ENCODE data around the gene IL21. TPM values are rescaled to one million over a fixed set of nuclear protein-coding genes. Genes with fewer than 3 reads are reported as not detected.

The IL21 gene
- total and polyA plus RNA-seq, 11 donors, result not detected

DNA sequence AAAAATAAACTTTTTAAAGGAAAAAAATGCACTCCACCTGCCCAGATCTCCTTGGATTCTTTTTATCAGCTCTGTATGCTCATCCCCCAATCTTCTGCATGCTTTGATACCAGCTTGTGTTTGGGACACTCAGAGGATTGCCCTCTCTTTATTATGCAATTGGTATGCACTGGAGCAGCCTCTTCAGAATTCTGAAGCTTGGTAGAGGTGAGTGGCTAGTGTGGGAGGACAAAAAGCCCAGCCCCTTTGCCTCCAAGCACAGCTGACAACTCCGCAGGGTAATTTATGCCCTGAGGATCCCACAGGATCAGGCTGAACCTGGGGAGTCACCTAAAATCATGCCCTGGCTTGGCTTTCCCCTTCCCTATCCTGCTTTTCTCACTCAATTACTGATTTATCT, 16.7 kb downstream of the IL21 start:
- Histone ChIP-seq H3K27ac (no peak overlapping the region), H3K4me3 (no peak overlapping the region), H3K36me3 (no peaks in the 10 kb centered on the region), H3K4me1 (no peaks in the 10 kb centered on the region), H3K27me3 (peaks cover 0 to 25% (median 0%) of the 10 kb centered on the region in 9 donors), H3K9me3 (no peaks in the 10 kb centered on the region)
- intact Hi-C loops (cut with DNase I), result loop anchor here (5.0 to 10.0 kb wide), 6 partner anchors 111 to 331 kb away; partner anchors contain the start of gene NUDT6 (in 4 of the 10)
- DNase-seq, result no peak
- TF ChIP-seq, protein P1, sequence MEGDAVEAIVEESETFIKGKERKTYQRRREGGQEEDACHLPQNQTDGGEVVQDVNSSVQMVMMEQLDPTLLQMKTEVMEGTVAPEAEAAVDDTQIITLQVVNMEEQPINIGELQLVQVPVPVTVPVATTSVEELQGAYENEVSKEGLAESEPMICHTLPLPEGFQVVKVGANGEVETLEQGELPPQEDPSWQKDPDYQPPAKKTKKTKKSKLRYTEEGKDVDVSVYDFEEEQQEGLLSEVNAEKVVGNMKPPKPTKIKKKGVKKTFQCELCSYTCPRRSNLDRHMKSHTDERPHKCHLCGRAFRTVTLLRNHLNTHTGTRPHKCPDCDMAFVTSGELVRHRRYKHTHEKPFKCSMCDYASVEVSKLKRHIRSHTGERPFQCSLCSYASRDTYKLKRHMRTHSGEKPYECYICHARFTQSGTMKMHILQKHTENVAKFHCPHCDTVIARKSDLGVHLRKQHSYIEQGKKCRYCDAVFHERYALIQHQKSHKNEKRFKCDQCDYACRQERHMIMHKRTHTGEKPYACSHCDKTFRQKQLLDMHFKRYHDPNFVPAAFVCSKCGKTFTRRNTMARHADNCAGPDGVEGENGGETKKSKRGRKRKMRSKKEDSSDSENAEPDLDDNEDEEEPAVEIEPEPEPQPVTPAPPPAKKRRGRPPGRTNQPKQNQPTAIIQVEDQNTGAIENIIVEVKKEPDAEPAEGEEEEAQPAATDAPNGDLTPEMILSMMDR (IDR thresholded peaks at IDR 0.05), result no peak
- no peak for TF ChIP-seq POLR2A (IDR thresholded peaks at IDR 0.05)
- WGBS, 4 donors, result 73 to 98% (median 86%) methylated on average over 1 of the region's 1 CpG
- ATAC-seq, result no peak

GRCh38 chr4:122603156-122603574, 17.7 kb downstream of the IL21 start:
- intact Hi-C loops (cut with DNase I), result loop anchor here (2.0 to 10.0 kb wide), 8 partner anchors 112 to 332 kb away; partner anchors contain the start of gene NUDT6 (in 4 of the 10)
- WGBS, 4 donors, result 79 to 87% (median 84%) methylated on average over 7 to 8 of the region's 8 CpGs
- ATAC-seq, result no peak

GRCh38 chr4:122602277-122603142, 18.4 kb downstream of the IL21 start:
- 31 to 35% (median 34%) methylated on average over 13 of the region's 13 CpGs for WGBS, 4 donors
- Histone ChIP-seq H3K27ac (no peak overlapping the region), H3K27me3 (peaks cover 0 to 28% (median 0%) of the 10 kb centered on the region in 9 donors), H3K36me3 (no peaks in the 10 kb centered on the region), H3K9me3 (no peaks in the 10 kb centered on the region), H3K4me3 (no peak overlapping the region), H3K4me1 (no peaks in the 10 kb centered on the region)
- intact Hi-C loops (cut with DNase I), result loop anchor here (2.0 to 10.0 kb wide), 8 partner anchors 112 to 332 kb away; partner anchors contain the start of gene NUDT6 (in 4 of the 10)
- ATAC-seq (peak in 3 of 4 donors; percentile 47 to 81 (median 63)), DNase-seq (no peak)
- TF ChIP-seq POLR2A (IDR thresholded peaks at IDR 0.05), result no peak
- TF ChIP-seq, protein P1 (IDR thresholded peaks at IDR 0.05), result peak in 11 of 12 donors; percentile 17 to 55 (median 41)

More at GRCh38 chr4:122603156-122603574, 17.7 kb downstream of the IL21 start:
- no peak overlapping the region for H3K27ac ChIP-seq
- H3K27me3 ChIP-seq, result peaks cover 0 to 28% (median 0%) of the 10 kb centered on the region in 9 donors
- H3K9me3 ChIP-seq, result no peaks in the 10 kb centered on the region
- H3K4me1 ChIP-seq, result no peaks in the 10 kb centered on the region
- DNase-seq, result no peak
- H3K4me3 ChIP-seq, result no peak overlapping the region
- TF ChIP-seq POLR2A (IDR thresholded peaks at IDR 0.05), result no peak
- TF ChIP-seq, protein P1 (IDR thresholded peaks at IDR 0.05), result no peak
- H3K36me3 ChIP-seq, result no peaks in the 10 kb centered on the region

DNA sequence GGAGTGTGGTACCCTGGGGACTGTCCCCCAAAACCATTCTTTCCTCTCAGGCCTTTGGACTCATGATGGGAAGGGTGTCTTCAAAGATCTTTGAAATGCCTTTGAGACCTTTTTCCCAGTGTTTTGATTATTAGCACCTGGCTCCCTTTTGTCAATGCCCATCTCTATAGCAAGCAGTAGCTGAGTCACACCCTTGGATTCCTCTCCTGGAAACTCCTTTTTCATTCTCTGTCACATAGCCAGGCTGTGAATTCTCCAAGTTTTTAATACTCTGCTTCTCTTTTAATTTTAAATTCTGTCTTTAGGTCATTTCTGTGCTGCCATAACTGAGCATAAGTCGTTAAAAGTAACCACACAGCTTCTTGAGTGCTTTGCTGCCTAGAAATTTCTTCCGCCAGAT, 29.7 kb downstream of the IL21 start:
- WGBS, 4 donors, result 78 to 87% (median 85%) methylated on average over 2 of the region's 2 CpGs
- TF ChIP-seq POLR2A (IDR thresholded peaks at IDR 0.05), result no peak
- TF ChIP-seq, protein P1 (IDR thresholded peaks at IDR 0.05), result no peak
- H3K27ac ChIP-seq, result no peak overlapping the region
- DNase-seq (no peak), ATAC-seq (no peak)
- H3K36me3 ChIP-seq, result no peaks in the 10 kb centered on the region
- H3K27me3 ChIP-seq, result peaks cover 0 to 3% (median 0%) of the 10 kb centered on the region in 9 donors
- H3K4me3 ChIP-seq, result no peak overlapping the region
- intact Hi-C loops (cut with DNase I), result no loop called here
- H3K9me3 ChIP-seq, result no peaks in the 10 kb centered on the region
- peaks cover 0 to 6% (median 0%) of the 10 kb centered on the region in 12 donors for H3K4me1 ChIP-seq

Data from heart left ventricle (tissue), 16 donors.